Fibroblast of lung (primary cell): ENCODE data around the gene POR. TPM values are rescaled to one million over a fixed set of nuclear protein-coding genes. Genes with fewer than 3 reads are reported as not detected.

Experiments
- DNase-seq, 2 donors: peaks; one replicate each; pipeline versions ENCODE4 v3.0.0 to v3.0.0-alpha.2; 2010; ENCODE audit warnings: low read depth in 2 of 2
- H2AFZ ChIP-seq: 2 replicates; pipeline ENCODE4 v1.5.1; 2012; ENCODE audit warnings: low read length, control low read depth, inconsistent platforms
- H3K27ac ChIP-seq: 2 replicates; pipeline ENCODE4 v1.5.1; 2011; ENCODE audit warnings: low read length, control low read depth; ENCODE audit not compliant: insufficient read depth
- H3K27me3 ChIP-seq: 2 replicates; pipeline ENCODE4 v1.5.1; 2011; ENCODE audit warnings: mild to moderate bottlenecking, low read length; ENCODE audit not compliant: control insufficient read depth, insufficient read depth
- H3K36me3 ChIP-seq: 2 replicates; pipeline ENCODE4 v1.5.1; 2011; ENCODE audit warnings: low read length; ENCODE audit not compliant: control insufficient read depth, insufficient read depth
- H3K4me1 ChIP-seq: 2 replicates; pipeline ENCODE4 v1.5.1; 2011; ENCODE audit warnings: low read length; ENCODE audit not compliant: control insufficient read depth, insufficient read depth; ENCODE audit errors: extremely low read depth
- H3K4me2 ChIP-seq: 2 replicates; pipeline ENCODE4 v1.5.1; 2011; ENCODE audit warnings: low read length, control low read depth; ENCODE audit not compliant: insufficient read depth; ENCODE audit errors: extremely low read depth
- H3K4me3 ChIP-seq, 4 experiments: fragments of 200-600 bp in 1 of 4; sonication (generic) in 1 of 4; replicated peaks in 1 of 4; 2 replicates each; pipeline ENCODE4 v1.5.1; 2011 to 2016; ENCODE audit warnings: low read length in 4 of 4, low read depth in 3 of 4, mild to moderate bottlenecking in 3 of 4, control low read depth in 2 of 4, inconsistent platforms in 1 of 4, mixed read lengths in 1 of 4; ENCODE audit not compliant: insufficient read depth in 1 of 4; ENCODE audit errors: control extremely low read depth in 1 of 4
- H3K79me2 ChIP-seq: 2 replicates; pipeline ENCODE4 v1.5.1; 2012; ENCODE audit warnings: mild to moderate bottlenecking, low read length, inconsistent platforms; ENCODE audit not compliant: control insufficient read depth, insufficient read depth
- H3K9ac ChIP-seq: 2 replicates; pipeline ENCODE4 v1.5.1; 2011; ENCODE audit warnings: mild to moderate bottlenecking, low read length, control low read depth; ENCODE audit not compliant: insufficient read depth
- H3K9me3 ChIP-seq: 2 replicates; pipeline ENCODE4 v1.5.1; 2012; ENCODE audit warnings: low read depth, low read length; ENCODE audit not compliant: control insufficient read depth, insufficient read depth
- H4K20me1 ChIP-seq: 2 replicates; pipeline ENCODE4 v1.5.1; 2011; ENCODE audit warnings: low read length; ENCODE audit not compliant: control insufficient read depth, insufficient read depth; ENCODE audit errors: extremely low read depth
- EZH2 ChIP-seq: IDR thresholded peaks from 2 replicates; pipeline ENCODE4 v1.5.1; 2012; ENCODE audit warnings: low read length, control low read depth, mild to moderate bottlenecking; ENCODE audit errors: missing control alignments
- polyA plus RNA-seq, 2 donors: library from polyadenylated mRNA; depleted of rRNA in 1 of 2; stranded (reverse) in 1 of 2; unstranded in 1 of 2; fragments of >200 nt; gene quantifications; 2 replicates each; pipeline ENCODE4 v1.2.1, GENCODE V29; 2011 to 2012; ENCODE audit warnings: missing spikeins in 1 of 2
- total RNA-seq: library from RNA; depleted of rRNA; stranded (reverse); fragments of >200 nt; gene quantifications from 2 replicates; pipeline ENCODE4 v1.2.1, GENCODE V29; 2014
- TF ChIP-seq, protein P1 (sequence below), 2 donors: IDR thresholded peaks in 1 of 2; conservative IDR thresholded peaks in 1 of 2; 1 replicate in 1 of 2; 2 replicates in 1 of 2; pipeline ENCODE4 v1.5.1; 2011 to 2012; ENCODE audit warnings: low read length in 2 of 2, control low read depth in 1 of 2, inconsistent platforms in 1 of 2, low read depth in 1 of 2, mild to moderate bottlenecking in 1 of 2

POR gene
- total and polyA plus RNA-seq, 2 donors (not counting 1 experiment from before 2014, with no cell fraction given) = 36.2 to 207 TPM

DNA sequence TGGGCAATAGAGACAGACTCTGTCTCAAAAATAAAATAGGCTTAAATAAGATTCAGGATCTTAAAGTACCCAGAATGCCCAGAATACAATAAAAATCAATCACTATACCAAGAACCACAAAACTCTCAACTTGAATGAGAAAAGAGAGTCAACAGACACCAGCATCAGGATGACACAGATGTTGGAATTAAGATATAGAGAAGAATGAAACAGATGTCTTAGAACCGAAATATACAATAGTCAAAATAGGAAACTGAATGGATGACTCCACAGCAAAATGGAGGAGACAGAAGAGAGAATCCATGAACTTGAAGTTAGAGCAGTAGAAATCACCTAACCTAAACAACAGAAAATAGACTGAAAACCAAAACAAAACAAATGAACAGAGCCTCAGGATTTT is 29.6 kb downstream of the POR start:
- Histone ChIP-seq H3K4me1 (peaks cover 3% of the 10 kb centered on the region), H3K27ac (no peak overlapping the region), H3K27me3 (no peaks in the 10 kb centered on the region), H3K9ac (no peak overlapping the region), H3K4me3 (no peak overlapping the region), H4K20me1 (no peaks in the 10 kb centered on the region), H2AFZ (no peak overlapping the region), H3K79me2 (no peaks in the 10 kb centered on the region), H3K9me3 (no peaks in the 10 kb centered on the region), H3K4me2 (no peak overlapping the region), H3K36me3 (no peaks in the 10 kb centered on the region)
- DNase-seq = no peak
- TF ChIP-seq EZH2 = no peak
- TF ChIP-seq, protein P1, sequence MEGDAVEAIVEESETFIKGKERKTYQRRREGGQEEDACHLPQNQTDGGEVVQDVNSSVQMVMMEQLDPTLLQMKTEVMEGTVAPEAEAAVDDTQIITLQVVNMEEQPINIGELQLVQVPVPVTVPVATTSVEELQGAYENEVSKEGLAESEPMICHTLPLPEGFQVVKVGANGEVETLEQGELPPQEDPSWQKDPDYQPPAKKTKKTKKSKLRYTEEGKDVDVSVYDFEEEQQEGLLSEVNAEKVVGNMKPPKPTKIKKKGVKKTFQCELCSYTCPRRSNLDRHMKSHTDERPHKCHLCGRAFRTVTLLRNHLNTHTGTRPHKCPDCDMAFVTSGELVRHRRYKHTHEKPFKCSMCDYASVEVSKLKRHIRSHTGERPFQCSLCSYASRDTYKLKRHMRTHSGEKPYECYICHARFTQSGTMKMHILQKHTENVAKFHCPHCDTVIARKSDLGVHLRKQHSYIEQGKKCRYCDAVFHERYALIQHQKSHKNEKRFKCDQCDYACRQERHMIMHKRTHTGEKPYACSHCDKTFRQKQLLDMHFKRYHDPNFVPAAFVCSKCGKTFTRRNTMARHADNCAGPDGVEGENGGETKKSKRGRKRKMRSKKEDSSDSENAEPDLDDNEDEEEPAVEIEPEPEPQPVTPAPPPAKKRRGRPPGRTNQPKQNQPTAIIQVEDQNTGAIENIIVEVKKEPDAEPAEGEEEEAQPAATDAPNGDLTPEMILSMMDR (conservative IDR thresholded peaks at IDR 0.05 in 1 of 2, IDR thresholded peaks at IDR 0.05 in 1 of 2; ENCODE audit: low read depth in 1 of 2, low read length in 2 of 2) = no peak

DNA sequence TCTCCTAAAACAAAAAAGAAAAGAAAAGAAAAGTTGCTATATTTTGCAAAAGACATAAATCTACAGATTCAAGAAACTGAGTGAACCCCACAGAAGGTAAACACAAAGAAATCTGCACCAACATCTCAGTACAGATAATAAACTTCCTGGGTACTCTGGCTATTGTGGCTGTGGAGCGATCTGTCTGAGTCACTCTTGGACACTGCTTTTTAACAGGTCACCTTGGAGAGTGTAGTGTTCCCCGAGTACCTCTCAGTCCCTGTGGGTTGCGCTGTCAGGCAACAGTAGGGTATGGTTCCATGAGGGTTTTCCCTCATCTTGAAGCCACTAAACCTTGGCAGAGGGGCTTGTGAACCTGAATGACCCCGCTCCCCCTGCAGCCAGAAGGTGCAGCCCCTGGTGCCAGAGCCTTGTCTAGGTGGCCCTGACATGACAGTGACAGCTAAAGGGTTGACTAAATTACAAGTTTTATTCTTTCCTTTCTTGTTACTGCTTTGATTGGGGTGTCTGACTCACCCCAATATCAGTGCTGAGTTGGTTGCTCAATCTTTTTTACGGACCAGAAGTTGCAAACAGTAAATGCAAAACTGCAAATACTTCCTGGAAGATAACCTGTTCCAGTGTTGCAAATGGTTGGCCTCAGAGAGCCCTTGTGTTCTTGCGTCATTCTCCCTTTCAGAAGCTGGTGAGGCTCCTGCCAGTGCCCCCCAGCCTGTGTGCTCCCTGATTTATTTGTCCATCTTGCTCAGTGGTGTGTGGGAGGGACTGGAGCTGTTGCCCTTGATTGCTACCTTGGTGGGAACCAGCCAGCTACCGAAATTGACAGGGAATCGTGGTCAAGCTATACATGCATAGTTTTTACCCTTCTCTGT is 30.6 kb downstream of the POR start:
- DNase-seq = peak; percentile 29 to 53

DNA sequence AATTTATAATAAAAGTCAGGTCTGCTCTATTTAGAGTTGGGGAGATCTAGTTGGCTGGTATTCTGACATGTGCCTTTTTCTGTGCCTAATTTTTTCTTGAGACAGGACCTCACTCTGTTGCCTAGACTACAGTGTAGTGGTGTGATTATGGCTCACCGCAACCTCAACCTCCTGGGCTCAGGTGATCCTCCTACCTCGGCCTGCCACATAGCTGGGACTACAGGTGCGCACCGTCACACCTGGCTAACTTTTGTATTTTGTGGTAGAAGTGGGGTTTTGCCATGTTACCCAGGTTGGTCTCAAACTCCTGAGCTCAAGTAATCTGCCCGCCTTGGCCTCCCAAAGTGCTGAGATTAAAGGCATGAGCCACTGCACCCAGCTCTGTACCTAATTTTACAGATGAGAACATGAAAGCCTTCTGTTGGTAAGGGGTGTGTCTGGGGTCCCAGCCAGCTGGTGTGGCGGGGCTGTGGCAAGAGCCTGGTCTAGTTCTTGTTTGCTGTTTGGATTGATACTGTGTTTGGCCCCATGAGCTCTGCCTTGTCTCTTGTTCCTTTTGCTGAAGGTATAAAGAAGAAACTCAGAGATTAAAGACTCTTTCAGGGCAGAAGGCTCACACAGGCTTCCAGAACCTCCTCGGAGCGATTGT is 31.4 kb downstream of the POR start:
- DNase-seq = no peak
- peaks cover 6% of the 10 kb centered on the region for H3K4me1 ChIP-seq
- no peaks in the 10 kb centered on the region for H3K9me3 ChIP-seq
- no peak overlapping the region for H2AFZ ChIP-seq
- no peaks in the 10 kb centered on the region for H3K27me3 ChIP-seq
- H3K4me3 ChIP-seq = no peak overlapping the region
- peaks cover 1% of the 10 kb centered on the region for H3K79me2 ChIP-seq
- TF ChIP-seq, protein P1 (conservative IDR thresholded peaks at IDR 0.05 in 1 of 2, IDR thresholded peaks at IDR 0.05 in 1 of 2; ENCODE audit: low read depth in 1 of 2, low read length in 2 of 2) = no peak
- TF ChIP-seq EZH2 = no peak
- H3K36me3 ChIP-seq = no peaks in the 10 kb centered on the region
- no peaks in the 10 kb centered on the region for H4K20me1 ChIP-seq
- no peak overlapping the region for H3K27ac ChIP-seq
- H3K4me2 ChIP-seq = no peak overlapping the region
- H3K9ac ChIP-seq = no peak overlapping the region

More for the DNA sequence above, 30.6 kb downstream of the POR start:
- Histone ChIP-seq H3K9ac (no peak overlapping the region), H3K4me3 (no peak overlapping the region), H2AFZ (no peak overlapping the region), H3K9me3 (no peaks in the 10 kb centered on the region), H3K79me2 (peaks cover 1% of the 10 kb centered on the region), H3K27ac (no peak overlapping the region), H3K4me1 (peaks cover 6% of the 10 kb centered on the region), H3K36me3 (no peaks in the 10 kb centered on the region), H4K20me1 (no peaks in the 10 kb centered on the region), H3K27me3 (no peaks in the 10 kb centered on the region), H3K4me2 (no peak overlapping the region)
- TF ChIP-seq, protein P1 (conservative IDR thresholded peaks at IDR 0.05 in 1 of 2, IDR thresholded peaks at IDR 0.05 in 1 of 2; ENCODE audit: low read depth in 1 of 2, low read length in 2 of 2) = no peak
- no peak for TF ChIP-seq EZH2
